Measurements from ENCODE around the gene GPR37L1.

GRCh38 chr1:202130816-202131522 is 8.3 kb downstream of the GPR37L1 start:
- no peak for TF ChIP-seq EP300 (IDR thresholded peaks at IDR 0.05; ENCODE audit: borderline replicate concordance in 1 of 2, low read depth in 2 of 2, low read length in 2 of 2)
- TF ChIP-seq CTCF (IDR thresholded peaks at IDR 0.05; ENCODE audit: control extremely low read depth in 1 of 3, insufficient read depth in 1 of 3, low read depth in 1 of 3, low read length in 3 of 3): no peak
- no peak; the same call in 1 of the 2 replicates for TF ChIP-seq KDM1A (IDR thresholded peaks at IDR 0.05; ENCODE audit: borderline replicate concordance, low read length)
- TF ChIP-seq, protein P1, sequence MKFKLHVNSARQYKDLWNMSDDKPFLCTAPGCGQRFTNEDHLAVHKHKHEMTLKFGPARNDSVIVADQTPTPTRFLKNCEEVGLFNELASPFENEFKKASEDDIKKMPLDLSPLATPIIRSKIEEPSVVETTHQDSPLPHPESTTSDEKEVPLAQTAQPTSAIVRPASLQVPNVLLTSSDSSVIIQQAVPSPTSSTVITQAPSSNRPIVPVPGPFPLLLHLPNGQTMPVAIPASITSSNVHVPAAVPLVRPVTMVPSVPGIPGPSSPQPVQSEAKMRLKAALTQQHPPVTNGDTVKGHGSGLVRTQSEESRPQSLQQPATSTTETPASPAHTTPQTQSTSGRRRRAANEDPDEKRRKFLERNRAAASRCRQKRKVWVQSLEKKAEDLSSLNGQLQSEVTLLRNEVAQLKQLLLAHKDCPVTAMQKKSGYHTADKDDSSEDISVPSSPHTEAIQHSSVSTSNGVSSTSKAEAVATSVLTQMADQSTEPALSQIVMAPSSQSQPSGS (IDR thresholded peaks at IDR 0.05; ENCODE audit: low read length): no peak
- no peak for TF ChIP-seq SIN3A (conservative IDR thresholded peaks at IDR 0.05 in 1 of 2, IDR thresholded peaks at IDR 0.05 in 1 of 2; ENCODE audit: low read depth in 1 of 2, low read length in 2 of 2)
- TF ChIP-seq CREB1 (IDR thresholded peaks at IDR 0.05): no peak
- no peak for TF ChIP-seq POLR2A (IDR thresholded peaks at IDR 0.05; ENCODE audit: control extremely low read depth in 1 of 2, low read depth in 2 of 2, low read length in 2 of 2)
- TF ChIP-seq EZH2 (IDR thresholded peaks at IDR 0.05; ENCODE audit: low read depth, low read length, severe bottlenecking): no peak
- no peak for TF ChIP-seq CHD2 (IDR thresholded peaks at IDR 0.05; ENCODE audit: low read length)
